Measurements from ENCODE around the gene AFG3L2. TPM values are rescaled to one million over a fixed set of nuclear protein-coding genes. Genes with fewer than 3 reads are reported as not detected.

The AFG3L2 gene
- total RNA-seq, 4 donors from 2014 or later, result 40.3 to 58.4 (median 44.1) TPM

- no peak for TF ChIP-seq CTCF (IDR thresholded peaks at IDR 0.05; ENCODE audit: low read depth)
Observed at GRCh38 chr18:12327510-12328178, 49.4 kb downstream of the AFG3L2 start.

GRCh38 chr18:12326711-12327460, 50.1 kb downstream of the AFG3L2 start:
- no peak for TF ChIP-seq CTCF (IDR thresholded peaks at IDR 0.05; ENCODE audit: low read depth)

- no peak for TF ChIP-seq CTCF (IDR thresholded peaks at IDR 0.05; ENCODE audit: low read depth)
Observed at GRCh38 chr18:12325726-12326245, 51.2 kb downstream of the AFG3L2 start.

- no peak for TF ChIP-seq CTCF (IDR thresholded peaks at IDR 0.05; ENCODE audit: low read depth)
Observed at GRCh38 chr18:12324991-12325725, 51.9 kb downstream of the AFG3L2 start.

GRCh38 chr18:12321333-12321732, 55.7 kb downstream of the AFG3L2 start:
- no peak for TF ChIP-seq CTCF (IDR thresholded peaks at IDR 0.05; ENCODE audit: low read depth)

GRCh38 chr18:12318857-12319256, 58.2 kb downstream of the AFG3L2 start:
- no peak for TF ChIP-seq CTCF (IDR thresholded peaks at IDR 0.05; ENCODE audit: low read depth)

- TF ChIP-seq CTCF (IDR thresholded peaks at IDR 0.05; ENCODE audit: low read depth), result no peak
Observed at GRCh38 chr18:12318334-12318697, 58.7 kb downstream of the AFG3L2 start.
